NCI-H748 treated with DMSO at 0.1 percent for 48 hours (cell line): ENCODE measurements around the gene HMGXB4.
A peak's percentile ranks its signal among the peaks of the same experiment; 100 is the strongest.

Source experiments
- DNase-seq: peaks from one replicate; lab custom pipeline; 2025; lab: John Stamatoyannopoulos, UW

Gene HMGXB4

DNA sequence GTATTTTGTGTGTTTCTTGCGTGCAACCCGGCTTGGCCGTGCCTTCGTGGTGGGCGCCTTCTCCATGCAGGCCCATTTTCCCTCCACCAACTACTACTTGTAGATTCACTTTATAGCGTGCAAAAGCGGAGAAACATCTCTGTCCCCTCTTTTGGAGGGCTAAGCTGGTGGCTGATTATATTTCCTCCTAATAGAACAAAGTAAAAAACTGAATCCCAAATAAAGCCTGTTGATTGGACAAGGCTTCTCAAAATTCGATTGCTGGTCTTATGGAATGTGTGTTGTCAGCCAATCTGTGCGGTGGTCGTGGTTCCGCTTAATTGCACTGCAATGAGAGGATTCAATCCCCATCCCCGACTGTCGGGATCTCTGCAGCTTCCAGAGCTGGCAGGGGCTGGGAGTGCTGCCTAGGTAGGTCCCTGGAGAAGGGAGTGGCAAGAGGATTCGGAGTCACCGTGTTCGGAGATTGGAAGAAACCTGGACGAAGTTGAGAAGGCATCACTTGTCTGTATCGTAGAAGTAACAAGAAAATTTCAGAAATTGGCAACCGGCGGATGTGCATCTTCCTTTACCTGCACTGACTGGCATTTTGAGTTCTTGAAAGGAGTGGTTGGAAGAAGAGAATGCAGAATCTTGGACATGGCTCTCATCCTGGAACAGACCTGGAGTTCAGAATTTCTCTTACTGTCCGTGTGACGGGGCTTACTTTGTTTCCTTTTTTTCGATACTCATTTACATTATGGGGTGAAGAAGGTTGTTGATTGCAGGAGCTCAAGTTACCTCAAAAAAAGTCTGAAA, 1.1 kb downstream of the HMGXB4 start:
- DNase-seq, result no peak

DNA sequence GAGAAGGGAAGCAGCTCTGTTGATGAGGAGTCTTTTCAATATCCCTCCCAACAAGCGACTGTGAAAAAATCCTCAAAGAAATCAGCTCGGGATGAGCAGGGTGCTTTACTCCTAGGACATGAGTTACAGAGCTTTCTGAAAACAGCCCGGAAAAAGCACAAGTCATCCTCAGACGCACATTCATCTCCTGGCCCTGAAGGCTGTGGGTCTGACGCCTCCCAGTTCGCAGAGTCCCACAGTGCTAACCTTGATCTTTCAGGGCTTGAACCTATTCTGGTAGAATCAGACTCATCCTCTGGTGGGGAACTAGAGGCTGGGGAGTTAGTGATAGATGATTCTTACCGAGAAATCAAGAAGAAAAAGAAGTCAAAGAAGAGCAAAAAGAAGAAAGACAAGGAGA, 7.7 kb downstream of the HMGXB4 start:
- no peak for DNase-seq

DNA sequence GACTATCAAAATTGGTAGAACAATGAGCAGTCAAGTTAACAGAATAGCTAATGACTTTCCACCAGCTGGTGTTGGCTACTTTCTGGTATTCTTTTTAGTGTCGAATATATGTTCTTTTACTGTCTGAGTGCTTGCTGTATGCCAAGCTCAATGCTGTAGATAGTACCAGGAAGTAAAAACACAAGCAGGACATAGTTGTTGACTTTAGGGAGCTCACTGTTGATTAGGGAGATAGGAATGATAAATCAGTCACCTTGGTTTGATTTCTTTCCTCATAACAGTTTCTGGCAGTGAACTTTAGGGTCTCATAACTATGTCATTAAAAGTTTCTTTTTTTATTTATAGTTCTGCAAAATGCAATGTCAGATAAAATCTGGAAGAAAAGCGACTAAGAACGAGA, 9.0 kb downstream of the HMGXB4 start:
- no peak for DNase-seq

- DNase-seq, result no peak
Measured at GRCh38 chr22:35269630-35270029, 12.3 kb downstream of the HMGXB4 start.

DNA sequence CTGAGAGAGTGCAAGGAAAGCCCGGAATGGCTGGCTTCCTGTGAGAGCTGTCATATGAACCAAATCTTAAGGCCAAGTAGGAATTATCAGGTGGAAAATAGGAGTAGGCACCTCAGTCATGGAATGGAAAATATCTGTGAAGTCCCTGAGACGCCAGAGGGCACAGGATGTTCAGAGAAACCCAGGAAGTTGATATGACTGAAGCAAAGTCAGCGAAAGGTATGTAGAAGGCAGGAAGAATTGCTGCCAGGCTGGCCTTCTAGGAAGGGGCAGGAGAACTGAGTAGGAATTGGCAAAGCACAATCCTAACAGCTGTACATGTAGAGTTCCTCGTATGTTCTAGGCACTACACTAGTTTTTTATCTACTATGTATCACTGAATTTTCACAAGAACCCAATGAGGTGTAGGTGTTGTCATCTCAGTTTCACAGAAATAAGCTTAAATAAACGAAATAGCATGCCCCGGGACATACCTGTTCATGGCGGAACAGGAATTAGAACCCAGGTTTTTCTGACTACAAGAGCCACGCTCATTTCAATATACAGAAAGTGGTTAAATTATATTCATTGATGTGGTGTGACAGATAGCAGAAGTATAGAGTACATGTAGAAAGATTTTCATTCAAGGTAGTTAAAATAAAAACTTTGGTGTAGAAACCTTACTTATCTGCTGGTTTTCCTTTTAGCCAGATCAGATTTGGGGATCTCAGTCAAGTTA, 17.0 kb downstream of the HMGXB4 start:
- no peak for DNase-seq

DNA sequence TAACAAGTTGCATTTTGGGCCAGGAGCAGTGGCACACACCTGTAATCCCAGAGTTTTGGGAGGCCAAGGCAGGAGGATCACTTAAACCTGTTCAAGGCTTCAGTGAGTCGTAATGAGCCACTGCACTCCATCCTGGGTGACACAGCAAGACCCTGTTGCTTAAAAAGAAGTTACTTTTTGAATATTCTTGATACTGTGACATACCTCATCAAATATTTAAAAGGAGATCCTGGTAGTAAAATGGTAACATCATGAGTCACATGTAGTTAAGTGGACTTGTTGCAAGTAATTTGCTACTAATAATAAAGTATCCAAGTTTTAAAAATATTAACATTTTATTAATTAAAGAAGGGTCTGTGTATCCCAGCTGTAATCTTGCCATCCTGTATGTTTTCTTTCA, 18.3 kb downstream of the HMGXB4 start:
- no peak for DNase-seq

DNA sequence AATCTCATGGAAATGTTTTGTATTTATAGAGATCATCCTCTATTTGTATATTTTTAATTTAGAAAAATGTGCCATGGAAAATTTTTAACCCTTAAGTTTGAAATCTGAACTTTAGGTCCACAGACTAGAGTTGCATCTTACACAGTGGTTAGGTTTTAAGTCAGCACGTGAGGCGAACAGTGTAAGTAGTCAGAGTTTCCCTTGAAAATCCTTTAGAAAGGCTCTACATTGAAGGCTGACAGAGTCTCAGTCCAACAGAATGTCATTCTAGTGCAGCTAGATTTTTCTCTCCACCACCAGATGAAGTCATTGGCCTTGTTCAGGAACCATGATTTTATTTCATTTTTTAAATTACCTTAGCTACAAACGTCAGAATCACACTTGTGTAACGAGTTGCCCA, 18.7 kb downstream of the HMGXB4 start:
- no peak for DNase-seq

- DNase-seq, result no peak
Measured at GRCh38 chr22:35288116-35288515, 30.8 kb downstream of the HMGXB4 start.

DNA sequence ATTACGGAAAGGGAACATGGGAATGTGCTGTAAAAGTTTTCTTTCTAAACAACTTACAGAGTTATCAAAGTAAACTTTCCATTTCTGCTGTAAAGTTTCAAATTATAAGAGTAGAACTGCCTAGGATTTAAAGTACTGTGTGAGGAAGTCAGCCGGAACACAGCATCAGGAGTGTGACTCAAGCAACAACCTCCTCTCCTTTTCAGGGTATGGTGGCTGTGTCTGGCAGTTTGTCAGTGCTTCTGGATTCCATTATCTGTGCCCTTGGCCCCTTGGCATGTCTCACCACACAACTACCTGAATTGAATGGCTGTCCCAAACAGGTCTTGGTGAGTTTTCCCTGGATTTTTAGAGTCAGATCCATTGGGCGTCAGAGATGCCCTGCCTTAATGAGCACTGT, 35.5 kb downstream of the HMGXB4 start:
- no peak for DNase-seq

GRCh38 chr22:35296051-35296450, 38.8 kb downstream of the HMGXB4 start:
- no peak for DNase-seq

- no peak for DNase-seq
Measured at GRCh38 chr22:35299217-35299672, 42.0 kb downstream of the HMGXB4 start.

- peak; percentile 80 for DNase-seq
Measured at GRCh38 chr22:35299673-35300499, 42.6 kb downstream of the HMGXB4 start, which contains the start of gene TOM1. TSS of gene TOM1 (plus strand) at chr22:35299894. CDS start at chr22:35299929, 35 bp downstream.

- DNase-seq, result no peak
Measured at GRCh38 chr22:35301372-35301874, 44.1 kb downstream of the HMGXB4 start.

DNA sequence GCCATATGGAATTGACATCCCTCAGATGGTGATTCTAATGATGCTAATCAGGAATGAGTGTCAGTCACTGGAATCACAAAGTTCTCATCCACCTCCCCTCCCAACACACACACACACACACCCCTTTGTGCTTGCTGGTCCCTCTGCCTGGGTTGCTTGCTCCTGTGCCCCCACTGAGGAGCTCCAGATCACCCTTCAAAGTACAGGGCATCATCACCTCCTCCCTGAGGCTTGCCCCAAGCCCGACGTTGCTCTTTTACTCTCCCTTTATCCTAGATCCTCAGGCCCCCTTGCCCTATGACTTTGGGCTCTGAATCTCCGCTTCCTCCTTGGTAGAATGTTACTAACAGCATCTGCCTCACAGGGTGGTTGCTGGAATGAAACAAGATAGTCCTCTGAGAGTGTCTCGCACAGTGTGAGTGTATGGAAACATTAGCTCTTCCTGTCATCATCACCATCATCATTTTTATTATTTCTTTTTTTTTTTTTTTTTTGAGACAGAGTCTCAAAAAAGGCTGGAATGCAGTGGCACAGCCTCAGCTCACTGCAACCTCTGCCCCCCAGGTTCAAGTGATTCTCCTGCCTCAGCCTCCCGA, 45.8 kb downstream of the HMGXB4 start:
- DNase-seq, result no peak

DNA sequence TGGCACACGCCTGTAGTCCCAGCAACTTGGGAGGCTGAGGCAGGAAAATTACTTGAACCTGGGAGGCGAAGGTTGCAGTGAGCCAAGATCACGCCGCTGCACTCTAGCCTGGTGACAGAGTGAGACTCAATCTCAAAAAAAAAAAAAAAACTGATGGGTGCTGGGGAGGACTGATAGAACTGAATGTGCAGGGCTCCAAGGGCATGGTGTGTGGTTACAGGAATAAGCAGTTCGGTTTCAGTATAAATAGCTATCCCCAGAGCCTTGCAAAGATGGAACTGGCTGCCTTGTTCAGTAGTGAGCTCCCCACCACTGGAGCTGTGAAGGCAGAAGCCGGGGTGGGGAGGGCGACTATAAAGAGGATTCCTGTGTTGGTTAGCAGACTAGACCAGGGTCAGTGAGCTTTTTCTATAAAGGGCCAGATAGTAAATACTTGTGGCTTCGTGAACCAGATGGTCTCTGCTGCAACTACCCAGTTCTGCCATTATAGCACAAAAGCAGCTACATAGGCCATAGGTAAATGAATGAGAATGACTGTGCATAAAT, 48.3 kb downstream of the HMGXB4 start:
- no peak for DNase-seq

DNA sequence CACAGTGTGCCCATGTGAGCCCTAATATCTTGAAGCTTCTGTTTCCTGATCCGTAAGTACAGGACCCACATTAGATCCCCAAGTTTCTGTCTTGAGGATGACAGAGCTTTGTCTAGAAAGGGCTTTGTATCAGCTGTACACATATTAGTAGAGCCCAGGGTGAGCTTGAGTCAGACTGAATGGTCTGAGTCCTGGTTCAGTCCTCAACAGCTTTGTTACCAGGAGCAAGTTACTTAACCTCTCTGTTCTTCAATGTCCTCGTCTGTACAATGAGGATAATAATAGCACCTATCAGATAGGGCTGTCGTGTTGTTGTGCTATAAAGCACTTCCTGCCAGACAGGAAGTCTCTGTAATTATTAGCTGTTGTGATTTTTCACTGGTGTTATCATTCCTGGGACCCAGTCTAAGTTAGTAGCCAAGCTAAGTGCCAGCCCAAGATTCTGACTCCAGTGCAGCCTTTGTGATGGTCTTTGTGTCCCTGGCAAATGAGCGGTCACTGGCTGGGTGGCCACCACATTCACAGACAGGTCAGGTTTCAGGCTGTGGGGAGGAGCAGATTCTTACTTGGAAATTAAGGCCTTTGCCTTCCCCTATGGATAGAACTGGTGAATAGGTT, 49.2 kb downstream of the HMGXB4 start:
- DNase-seq, result no peak

DNA sequence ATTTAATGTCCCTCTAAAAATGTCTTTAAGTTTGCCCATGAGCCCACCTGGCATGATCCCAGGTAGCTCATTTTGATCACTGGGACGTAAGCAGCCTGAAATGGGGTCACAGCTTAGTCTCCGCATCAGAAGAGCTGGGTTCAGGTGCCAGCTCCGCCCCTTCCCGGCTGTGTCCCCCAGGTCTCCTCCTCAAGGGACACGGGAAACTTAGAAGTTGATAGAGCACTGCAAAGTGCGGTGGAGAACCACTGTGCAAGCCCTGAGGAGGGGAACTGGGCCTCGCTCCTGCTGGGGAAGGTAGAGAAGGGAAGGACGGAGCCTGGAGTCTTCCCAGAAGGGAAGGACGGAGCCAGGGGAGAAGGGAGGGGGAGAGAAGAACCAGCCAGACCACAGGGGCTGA, 50.1 kb downstream of the HMGXB4 start:
- no peak for DNase-seq

DNA sequence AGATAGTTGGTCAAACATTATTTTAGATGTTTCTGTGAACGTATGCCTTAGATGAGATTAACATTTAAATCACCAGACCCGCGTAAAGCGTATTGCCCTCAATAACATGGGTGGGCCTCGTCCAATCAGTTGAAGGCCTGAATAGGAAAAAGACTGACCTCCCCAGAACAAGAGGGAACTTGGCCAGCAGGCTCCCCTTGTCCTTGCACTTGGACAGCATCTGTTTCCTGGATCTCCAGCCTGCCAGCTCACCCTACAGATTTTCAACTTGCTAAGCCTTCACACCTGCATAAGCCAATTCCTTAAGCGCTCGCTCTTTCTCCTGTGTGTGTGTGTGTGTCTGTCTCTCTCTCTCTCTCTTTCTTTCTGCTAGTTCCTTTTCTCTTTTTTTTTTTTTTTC, 50.6 kb downstream of the HMGXB4 start:
- no peak for DNase-seq

- DNase-seq, result no peak
Measured at GRCh38 chr22:35308480-35309021, 51.3 kb downstream of the HMGXB4 start.
